Vagina (tissue), 2 donors: Measurements from ENCODE around the gene NDUFB10. TPM values are rescaled to one million over a fixed set of nuclear protein-coding genes. Genes with fewer than 3 reads are reported as not detected.

Experiments
- DNase-seq, 2 donors: peaks; one replicate each; pipeline ENCODE4 v3.0.0-alpha.2; 2017; ENCODE audit errors: extremely low spot score in 2 of 2
- H3K27ac ChIP-seq: fragments of 200-600 bp; sonication (generic); one replicate; pipeline ENCODE4 v1.5.1; 2019
- H3K27me3 ChIP-seq: fragments of 200-600 bp; sonication (generic); one replicate; pipeline ENCODE4 v1.5.1; 2019
- H3K36me3 ChIP-seq, 2 donors: fragments of 200-600 bp; sonication (generic); one replicate each; pipeline ENCODE4 v1.5.1; 2017 to 2019
- H3K4me1 ChIP-seq: fragments of 200-600 bp; sonication (generic); one replicate; pipeline ENCODE4 v1.5.1; 2019
- H3K4me3 ChIP-seq, 2 donors: fragments of 200-600 bp; sonication (generic); 1 replicate in 1 of 2; 2 replicates in 1 of 2; pipeline ENCODE4 v1.5.1; 2016 to 2019
- H3K9me3 ChIP-seq: fragments of 200-600 bp; sonication (generic); one replicate; pipeline ENCODE4 v1.5.1; 2019
- CTCF ChIP-seq, 3 experiments: fragments of 450-650 bp in 2 of 3; fragments of 200-600 bp in 1 of 3; sonication (generic) in 1 of 3; IDR thresholded peaks; one replicate each; pipeline ENCODE4 v1.5.1; 2017 to 2019; ENCODE audit warnings: antibody characterized with exemption in 3 of 3, mild to moderate bottlenecking in 2 of 3, moderate library complexity in 2 of 3
- POLR2A ChIP-seq, 2 donors: fragments of 450-650 bp; IDR thresholded peaks; one replicate each; pipeline ENCODE4 v1.6.1; 2017; ENCODE audit warnings: antibody characterized with exemption in 2 of 2, mild to moderate bottlenecking in 2 of 2, moderate library complexity in 2 of 2
- POLR2AphosphoS5 ChIP-seq, 2 donors: sonication (generic); formaldehyde crosslinking; IDR thresholded peaks; one replicate each; pipeline ENCODE4 v1.9.0; 2017; ENCODE audit warnings: antibody characterized with exemption in 2 of 2, mild to moderate bottlenecking in 2 of 2, low read depth in 1 of 2; ENCODE audit not compliant: insufficient read depth in 1 of 2
- intact Hi-C: fragments of 100-400 bp; cut with DNase I; formaldehyde crosslinking; loops from one replicate; pipeline ENCODE4 v1.15.1; 2023
- total RNA-seq: library from RNA; depleted of rRNA; stranded (reverse); fragments of >200 nt; gene quantifications from one replicate; pipeline ENCODE4 v1.2.3, GENCODE V29; 2016

Gene NDUFB10
- total RNA-seq = 132 TPM

- TF ChIP-seq CTCF (IDR thresholded peaks at IDR 0.05) (peak in 2 of 3 experiments; percentile 63 to 65), POLR2A (IDR thresholded peaks at IDR 0.05) (peak in 1 of 2 donors; percentile 67), POLR2AphosphoS5 (IDR thresholded peaks at IDR 0.05; ENCODE audit: insufficient read depth in 1 of 2, low read depth in 1 of 2) (peak in 1 of 2 donors; percentile 85)
- no peak for DNase-seq
- H3K9me3 ChIP-seq = no peaks in the 10 kb centered on the region
- H3K4me3 ChIP-seq = peak within 1 kb of the TSS; percentile 73 to 81
- intact Hi-C loops = no loop called here
- peaks cover 34% of the 10 kb centered on the region for H3K4me1 ChIP-seq
- H3K27me3 ChIP-seq = no peaks in the 10 kb centered on the region
- H3K36me3 ChIP-seq = peaks cover 0 to 31% of the 10 kb centered on the region in 2 donors
- H3K27ac ChIP-seq = peak within 1 kb of the TSS; percentile 79
Measured at GRCh38 chr16:1959269-1960039, at the start of gene NDUFB10. NDUFB10 (plus strand) TSS chr16:1959538; CDS start chr16:1959625, 87 bp downstream.

DNA sequence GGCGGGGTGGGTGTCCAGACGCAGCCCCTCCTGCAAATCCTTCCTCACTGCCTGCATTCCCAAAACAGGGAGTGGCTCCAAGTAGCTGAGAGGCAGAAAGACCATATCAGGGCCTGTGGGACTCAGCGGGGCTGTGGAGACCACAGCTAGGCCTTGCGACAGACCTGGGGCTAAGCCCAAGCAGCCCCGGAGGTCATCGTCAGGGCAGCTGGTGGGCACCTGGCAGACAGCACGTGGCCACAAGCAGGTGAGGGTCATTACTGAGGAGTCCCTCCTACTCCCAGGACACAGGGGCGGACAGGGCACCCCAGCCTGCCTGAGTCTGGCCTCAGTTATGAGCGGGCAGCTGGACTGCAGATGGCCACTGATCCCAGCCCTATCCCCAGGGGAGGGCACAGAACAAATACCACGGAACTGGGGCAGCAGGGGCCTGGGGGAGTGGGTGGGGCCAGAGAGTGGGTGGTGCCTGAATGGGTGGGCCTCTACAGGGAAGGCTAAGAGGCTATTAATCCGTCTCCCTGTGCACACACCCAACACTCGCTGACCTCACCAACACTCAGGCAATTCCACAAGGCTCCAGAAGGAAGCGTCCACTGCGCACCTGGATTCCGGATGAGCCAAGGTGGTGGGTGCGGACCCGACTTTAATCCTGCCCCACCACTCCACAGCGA, 49.6 kb upstream of the NDUFB10 start:
- DNase-seq = peak in 1 of 2 donors; percentile 94
- intact Hi-C loops = no loop called here

GRCh38 chr16:1911467-1912214, 47.7 kb upstream of the NDUFB10 start:
- no peak overlapping the region for H3K27ac ChIP-seq
- intact Hi-C loops = no loop called here
- DNase-seq = no peak
- no peaks in the 10 kb centered on the region for H3K27me3 ChIP-seq
- peaks cover 38% of the 10 kb centered on the region for H3K4me1 ChIP-seq
- H3K9me3 ChIP-seq = no peaks in the 10 kb centered on the region
- TF ChIP-seq POLR2AphosphoS5 (IDR thresholded peaks at IDR 0.05; ENCODE audit: insufficient read depth in 1 of 2, low read depth in 1 of 2) (no peak), CTCF (IDR thresholded peaks at IDR 0.05) (no peak), POLR2A (IDR thresholded peaks at IDR 0.05) (no peak)
- no peaks in the 10 kb centered on the region for H3K36me3 ChIP-seq
- H3K4me3 ChIP-seq = no peak overlapping the region

More for the DNA sequence above, 49.6 kb upstream of the NDUFB10 start:
- no peaks in the 10 kb centered on the region for H3K9me3 ChIP-seq
- no peaks in the 10 kb centered on the region for H3K27me3 ChIP-seq
- no peak overlapping the region for H3K4me3 ChIP-seq
- H3K4me1 ChIP-seq = peaks cover 28% of the 10 kb centered on the region
- no peak for TF ChIP-seq CTCF (IDR thresholded peaks at IDR 0.05)
- peak in 1 of 2 donors; percentile 49 for TF ChIP-seq POLR2AphosphoS5 (IDR thresholded peaks at IDR 0.05; ENCODE audit: insufficient read depth in 1 of 2, low read depth in 1 of 2)
- no peaks in the 10 kb centered on the region for H3K36me3 ChIP-seq
- H3K27ac ChIP-seq = no peak overlapping the region

GRCh38 chr16:1912215-1912543, 47.2 kb upstream of the NDUFB10 start:
- H3K9me3 ChIP-seq = no peaks in the 10 kb centered on the region
- intact Hi-C loops = no loop called here
- TF ChIP-seq POLR2AphosphoS5 (IDR thresholded peaks at IDR 0.05; ENCODE audit: insufficient read depth in 1 of 2, low read depth in 1 of 2) (no peak), CTCF (IDR thresholded peaks at IDR 0.05) (no peak), POLR2A (IDR thresholded peaks at IDR 0.05) (no peak)
- H3K36me3 ChIP-seq = no peaks in the 10 kb centered on the region
- H3K27me3 ChIP-seq = no peaks in the 10 kb centered on the region
- H3K4me3 ChIP-seq = no peak overlapping the region
- peaks cover 40% of the 10 kb centered on the region for H3K4me1 ChIP-seq
- H3K27ac ChIP-seq = no peak overlapping the region
- no peak for DNase-seq
